GM12878 (cell line): ENCODE data around the gene ANKHD1. TPM values are rescaled to one million over a fixed set of nuclear protein-coding genes. Genes with fewer than 3 reads are reported as not detected.

Experiments
- ATAC-seq: fragments of 200-7000 bp; cut with Tn5 transposase; 3 replicates; pipeline ENCODE4 v1.9.1; 2020; ENCODE audit warnings: mild to moderate bottlenecking, moderate library complexity
- BruUV-seq: library from RNA; stranded (reverse); fragments of 400-500 nt; replicated peaks from 2 replicates; lab custom pipeline; 2021; lab: Mats Ljungman, UMichigan
- CTCF ChIA-PET: fragments of 300-600 bp; sonication (Branson Sonifier 250); formaldehyde crosslinking; extraction: SDS; loops from one replicate; lab custom pipeline; 2021; ENCODE audit warnings: inconsistent platforms; lab: Yijun Ruan, JAX
- POLR2A ChIA-PET: fragments of 350-600 bp; formaldehyde crosslinking; extraction: SDS; loops from one replicate; lab custom pipeline; 2021; ENCODE audit warnings: inconsistent platforms; lab: Charles Lee
- RAD21 ChIA-PET: fragments of 300-600 bp; sonication (Branson Sonifier 250); formaldehyde crosslinking; loops from one replicate; lab custom pipeline; 2023; ENCODE audit warnings: antibody characterized with exemption; ENCODE audit not compliant: unreplicated experiment; lab: Charles Lee
- SMC1A ChIA-PET: fragments of 300-600 bp; sonication (Branson Sonifier 250); formaldehyde crosslinking; loops from one replicate; lab custom pipeline; 2023; ENCODE audit not compliant: unreplicated experiment, uncharacterized antibody; lab: Charles Lee
- DNase-seq: peaks from one replicate; pipeline ENCODE4 v3.0.0-alpha.2; 2011; ENCODE audit warnings: low read depth, low spot score
- FAIRE-seq: peaks from 3 replicates; lab custom pipeline; 2011; peaks lifted over from hg19 to GRCh38; lab: Jason Lieb, UNC
- H2AFZ ChIP-seq: 2 replicates; pipeline ENCODE4 v1.6.0; 2011; ENCODE audit warnings: low read depth, low read length, control low read depth; ENCODE audit not compliant: control insufficient read depth
- H3K27ac ChIP-seq: 2 replicates; pipeline ENCODE4 v1.5.1; 2011; ENCODE audit warnings: control low read depth; ENCODE audit not compliant: control insufficient read depth, insufficient read depth
- H3K27me3 ChIP-seq, 2 experiments: replicated peaks in 1 of 2; 2 replicates each; pipeline versions ENCODE4 v1.6.0 to v1.6.1; 2011; ENCODE audit warnings: low read length in 1 of 2; ENCODE audit not compliant: control insufficient read depth in 2 of 2, insufficient read depth in 2 of 2
- H3K36me3 ChIP-seq, 2 experiments: 2 replicates each; pipeline ENCODE4 v1.5.1; 2011; ENCODE audit warnings: low read length in 1 of 2; ENCODE audit not compliant: control insufficient read depth in 2 of 2, insufficient read depth in 2 of 2
- H3K4me1 ChIP-seq: 2 replicates; pipeline ENCODE4 v1.6.1; 2011; ENCODE audit warnings: mild to moderate bottlenecking, low read length, moderate library complexity, mixed read lengths; ENCODE audit not compliant: control insufficient read depth, insufficient read depth
- H3K4me2 ChIP-seq: 2 replicates; pipeline ENCODE4 v1.6.0; 2011; ENCODE audit warnings: control low read depth; ENCODE audit not compliant: control insufficient read depth, insufficient read depth
- H3K4me3 ChIP-seq: fragments of 200-600 bp; sonication (generic); 2 replicates; pipeline ENCODE4 v1.5.1; 2016
- H3K79me2 ChIP-seq: 2 replicates; pipeline ENCODE4 v1.6.0; 2011; ENCODE audit warnings: low read length; ENCODE audit not compliant: control insufficient read depth, insufficient read depth
- H3K9ac ChIP-seq: 2 replicates; pipeline ENCODE4 v1.8.0; 2011; ENCODE audit warnings: low read length, control low read depth, mixed read lengths; ENCODE audit not compliant: control insufficient read depth, insufficient read depth
- H3K9me3 ChIP-seq: replicated peaks from 3 replicates; pipeline ENCODE4 v1.5.1; 2011; ENCODE audit warnings: mild to moderate bottlenecking, low read length; ENCODE audit not compliant: control insufficient read depth, insufficient read depth
- H4K20me1 ChIP-seq: 2 replicates; pipeline ENCODE4 v1.6.0; 2011; ENCODE audit not compliant: control insufficient read depth, insufficient read depth
- CBX5 ChIP-seq: sonication (generic); IDR thresholded peaks from 2 replicates; pipeline ENCODE4 v1.6.1; 2016; ENCODE audit warnings: low read depth, moderate library complexity, mild to moderate bottlenecking, inconsistent platforms
- CHD4 ChIP-seq: fragments of 200-600 bp; sonication (generic); IDR thresholded peaks from 2 replicates; pipeline ENCODE4 v1.6.1; 2016; ENCODE audit warnings: mild to moderate bottlenecking
- NFIC ChIP-seq: IDR thresholded peaks from 2 replicates; pipeline ENCODE4 v1.6.1; 2012; ENCODE audit warnings: low read depth, mild to moderate bottlenecking, inconsistent platforms, low read length, moderate library complexity
- TAF1 ChIP-seq: IDR thresholded peaks from 2 replicates; pipeline ENCODE4 v1.6.1; 2011; ENCODE audit warnings: mild to moderate bottlenecking, low read depth, low read length, borderline replicate concordance
- ZNF384 ChIP-seq: IDR thresholded peaks from 2 replicates; pipeline ENCODE4 v1.6.1; 2012; ENCODE audit warnings: low read depth, mild to moderate bottlenecking, low read length, improper control_type of control experiment, borderline replicate concordance
- WGBS: methylation state at CpG from one replicate; pipeline ENCODE4 v1.1.6; 2016; ENCODE audit warnings: low lambda C conversion rate; ENCODE audit not compliant: insufficient replicate concordance, insufficient coverage; ENCODE audit errors: missing lambda C conversion rate; 5-methylcytosine and 5-hydroxymethylcytosine counted together
- in situ Hi-C: fragments of 300-500 bp; cut with MboI; formaldehyde crosslinking; loops from 9 replicates; pipeline ENCODE4 v1.14.3; 2018; ENCODE audit warnings: mixed read lengths
- intact Hi-C: fragments of 100-400 bp; cut with micrococcal nuclease; formaldehyde crosslinking; loops from one replicate; pipeline ENCODE4 v1.14.2; 2022; ENCODE audit not compliant: unreplicated experiment
- polyA plus RNA-seq, 11 experiments: library from polyadenylated mRNA; depleted of rRNA in 4 of 11; unstranded in 6 of 11; stranded (reverse) in 5 of 11; fragments of >200 nt; fragmentation: Nextera tagmentation in 4 of 11; fragmentation: Illumina TruSeq in 1 of 11; extraction: Ambion mirVana in 4 of 11; extraction: Trizol in 1 of 11; gene quantifications; 1 replicate in 1 of 11; 2 replicates in 10 of 11; pipeline versions ENCODE4 v1.2.1 to v1.2.3, GENCODE V29; 2011 to 2016; ENCODE audit warnings: inconsistent platforms in 2 of 11, missing spikeins in 2 of 11, low read depth in 1 of 11
- total RNA-seq, 4 experiments: library from RNA; depleted of rRNA in 3 of 4; stranded (reverse); fragments of >200 nt in 3 of 4; fragmentation: Illumina TruSeq in 1 of 4; extraction: Trizol in 1 of 4; gene quantifications; 2 replicates each; pipeline versions ENCODE4 v1.2.1 to v1.2.3, GENCODE V29; 2013 to 2021
- TF ChIP-seq, protein P1 (sequence below): fragments of 450-650 bp; IDR thresholded peaks from 2 replicates; pipeline ENCODE4 v1.6.1; 2017; ENCODE audit warnings: mild to moderate bottlenecking, low read depth, inconsistent platforms; ENCODE audit not compliant: poor library complexity, severe bottlenecking
- TF ChIP-seq, protein P2 (sequence below), 3 experiments: IDR thresholded peaks in 2 of 3; conservative IDR thresholded peaks in 1 of 3; 2 replicates each; pipeline ENCODE4 v1.5.1; 2011; ENCODE audit warnings: low read depth in 3 of 3, low read length in 3 of 3, mild to moderate bottlenecking in 3 of 3, control low read depth in 2 of 3, moderate library complexity in 2 of 3, inconsistent platforms in 1 of 3, mixed read lengths in 1 of 3; ENCODE audit not compliant: control insufficient read depth in 2 of 3, insufficient read depth in 1 of 3; ENCODE audit errors: extremely low read depth in 1 of 3

ANKHD1 gene
- total and polyA plus RNA-seq, 10 of the 15 experiments (the other 5 are each of a cell fraction or from before 2014, with no cell fraction given): 31.6 to 96.8 (median 74.3) TPM

DNA sequence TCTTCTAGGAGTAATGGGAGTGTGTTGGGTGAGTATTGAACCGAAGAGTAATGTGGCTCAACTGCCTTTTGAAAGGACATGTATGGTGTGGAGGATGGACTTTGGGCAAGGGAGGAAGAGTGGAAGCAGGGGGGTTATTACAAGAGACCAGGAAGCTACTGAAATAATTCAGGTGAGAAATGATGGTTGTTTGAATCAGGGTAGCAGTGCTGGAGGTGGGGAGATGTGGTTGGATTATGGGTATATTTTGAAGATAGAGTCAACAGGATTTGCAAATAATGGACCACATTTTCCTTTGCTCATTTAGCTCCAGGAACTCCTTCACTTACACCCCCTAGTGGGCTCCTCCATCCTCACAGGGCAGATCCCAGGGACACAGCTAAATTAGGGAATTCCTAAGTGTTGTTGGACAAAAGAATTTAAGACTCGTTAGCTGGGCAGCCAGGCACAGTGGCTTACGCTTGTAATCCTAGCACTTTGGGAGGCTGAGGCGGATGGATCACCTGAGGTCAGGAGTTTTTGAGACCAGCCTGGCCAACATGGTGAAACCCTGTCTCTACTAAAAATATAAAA, 42.8 kb upstream of the ANKHD1 start (continued):
- TF ChIP-seq ZNF384 (no peak), CHD4 (no peak), NFIC (no peak), CBX5 (no peak)
- TF ChIP-seq, protein P1, sequence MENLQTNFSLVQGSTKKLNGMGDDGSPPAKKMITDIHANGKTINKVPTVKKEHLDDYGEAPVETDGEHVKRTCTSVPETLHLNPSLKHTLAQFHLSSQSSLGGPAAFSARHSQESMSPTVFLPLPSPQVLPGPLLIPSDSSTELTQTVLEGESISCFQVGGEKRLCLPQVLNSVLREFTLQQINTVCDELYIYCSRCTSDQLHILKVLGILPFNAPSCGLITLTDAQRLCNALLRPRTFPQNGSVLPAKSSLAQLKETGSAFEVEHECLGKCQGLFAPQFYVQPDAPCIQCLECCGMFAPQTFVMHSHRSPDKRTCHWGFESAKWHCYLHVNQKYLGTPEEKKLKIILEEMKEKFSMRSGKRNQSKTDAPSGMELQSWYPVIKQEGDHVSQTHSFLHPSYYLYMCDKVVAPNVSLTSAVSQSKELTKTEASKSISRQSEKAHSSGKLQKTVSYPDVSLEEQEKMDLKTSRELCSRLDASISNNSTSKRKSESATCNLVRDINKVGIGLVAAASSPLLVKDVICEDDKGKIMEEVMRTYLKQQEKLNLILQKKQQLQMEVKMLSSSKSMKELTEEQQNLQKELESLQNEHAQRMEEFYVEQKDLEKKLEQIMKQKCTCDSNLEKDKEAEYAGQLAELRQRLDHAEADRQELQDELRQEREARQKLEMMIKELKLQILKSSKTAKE: no peak

DNA sequence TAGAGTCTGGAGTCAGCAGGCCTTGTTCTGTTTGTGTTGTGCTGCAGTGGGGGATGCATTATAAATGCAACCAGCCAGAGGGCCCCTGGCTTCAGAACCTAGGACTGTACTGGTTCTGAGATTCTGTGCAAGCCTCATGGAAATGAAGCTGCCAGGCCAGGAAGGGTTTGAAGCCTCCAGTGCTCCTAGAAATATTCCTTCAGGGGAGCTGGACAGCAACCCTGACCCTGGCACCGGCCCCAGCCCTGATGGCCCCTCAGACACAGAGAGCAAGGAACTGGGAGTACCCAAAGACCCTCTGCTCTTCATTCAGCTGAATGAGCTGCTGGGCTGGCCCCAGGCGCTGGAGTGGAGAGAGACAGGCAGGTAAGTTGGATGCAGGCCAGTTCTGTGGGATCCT, 41.5 kb upstream of the ANKHD1 start, which contains the start of gene SLC4A9:
Gene SLC4A9, plus strand, starts transcription at position 94 of the 400 bp plus-strand sequence. Its CDS starts 43 bp downstream, at position 137.
- no peak for ATAC-seq
- CTCF ChIA-PET: interaction anchor here (0.9 to 3.3 kb wide), 7 partner anchors 13 to 362 kb away, joined by 3 to 28 read pairs (median 4); partner anchors contain the start of gene HBEGF
- Histone ChIP-seq H4K20me1 (no peaks in the 10 kb centered on the region), H3K79me2 (no peaks in the 10 kb centered on the region), H3K9me3 (no peaks in the 10 kb centered on the region), H3K36me3 (no peaks in the 10 kb centered on the region), H3K27me3 (no peaks in the 10 kb centered on the region), H3K9ac (no peak within 1 kb of the TSS), H3K4me2 (no peak within 1 kb of the TSS), H3K4me1 (peaks cover 11% of the 10 kb centered on the region), H2AFZ (no peak within 1 kb of the TSS), H3K27ac (no peak within 1 kb of the TSS), H3K4me3 (no peak within 1 kb of the TSS)
- POLR2A ChIA-PET: no interaction called here
- SMC1A ChIA-PET: interaction anchor here (2.8 kb wide), 1 partner anchor 115 kb away, joined by 20 read pairs; no protein-coding TSS in a partner anchor
- BruUV-seq: no TSS peak
- no peak for DNase-seq
- no peak for FAIRE-seq
- WGBS: 60% methylated on average over 2 of the region's 2 CpGs
- in situ Hi-C loops: loop anchor here (5.0 kb wide), 2 partner anchors 118 to 357 kb away; no protein-coding TSS in a partner anchor
- intact Hi-C loops: no loop called here
- TF ChIP-seq, protein P2, sequence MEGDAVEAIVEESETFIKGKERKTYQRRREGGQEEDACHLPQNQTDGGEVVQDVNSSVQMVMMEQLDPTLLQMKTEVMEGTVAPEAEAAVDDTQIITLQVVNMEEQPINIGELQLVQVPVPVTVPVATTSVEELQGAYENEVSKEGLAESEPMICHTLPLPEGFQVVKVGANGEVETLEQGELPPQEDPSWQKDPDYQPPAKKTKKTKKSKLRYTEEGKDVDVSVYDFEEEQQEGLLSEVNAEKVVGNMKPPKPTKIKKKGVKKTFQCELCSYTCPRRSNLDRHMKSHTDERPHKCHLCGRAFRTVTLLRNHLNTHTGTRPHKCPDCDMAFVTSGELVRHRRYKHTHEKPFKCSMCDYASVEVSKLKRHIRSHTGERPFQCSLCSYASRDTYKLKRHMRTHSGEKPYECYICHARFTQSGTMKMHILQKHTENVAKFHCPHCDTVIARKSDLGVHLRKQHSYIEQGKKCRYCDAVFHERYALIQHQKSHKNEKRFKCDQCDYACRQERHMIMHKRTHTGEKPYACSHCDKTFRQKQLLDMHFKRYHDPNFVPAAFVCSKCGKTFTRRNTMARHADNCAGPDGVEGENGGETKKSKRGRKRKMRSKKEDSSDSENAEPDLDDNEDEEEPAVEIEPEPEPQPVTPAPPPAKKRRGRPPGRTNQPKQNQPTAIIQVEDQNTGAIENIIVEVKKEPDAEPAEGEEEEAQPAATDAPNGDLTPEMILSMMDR (IDR thresholded peaks at IDR 0.05 in 2 of 3, conservative IDR thresholded peaks at IDR 0.05 in 1 of 3; ENCODE audit: control insufficient read depth in 2 of 3, extremely low read depth in 1 of 3, insufficient read depth in 1 of 3, low read depth in 3 of 3, low read length in 3 of 3): 0 out of 6 replicates have a peak, but pooled peaks of 1 of the 3 experiments have one; percentile 0
- TF ChIP-seq TAF1: no peak
- RAD21 ChIA-PET: interaction anchor here (0.6 to 1.2 kb wide), 3 partner anchors 8 to 364 kb away, joined by 3 read pairs; no protein-coding TSS in a partner anchor
